ENCODE measurements around the gene PRELID2.

GRCh38 chr5:145803112-145804004 is 31.8 kb downstream of the PRELID2 start:
- TF ChIP-seq CTCF (conservative IDR thresholded peaks at IDR 0.05; ENCODE audit: low read length): no peak
- no peak for TF ChIP-seq EZH2phosphoT487 (IDR thresholded peaks at IDR 0.05; ENCODE audit: borderline replicate concordance)
